K562 (cell line): ENCODE data around the gene LRRC61. TPM values are rescaled to one million over a fixed set of nuclear protein-coding genes. Genes with fewer than 3 reads are reported as not detected.
"Not testable (repeated sequence)": the region's sequence is repeated elsewhere in the genome, so short reads cannot be mapped to it uniquely, and the experiment has no call there.

Experiments used
- ATAC-seq: fragments of 200-7000 bp; cut with Tn5 transposase; 3 replicates; pipeline ENCODE4 v1.9.1; 2020; ENCODE audit warnings: moderate library complexity
- BruUV-seq: library from RNA; stranded (reverse); fragments of 400-500 nt; replicated peaks from 2 replicates; lab custom pipeline; 2021; lab: Mats Ljungman, UMichigan
- CTCF ChIA-PET: fragments of 300-600 bp; formaldehyde crosslinking; extraction: SDS; loops from one replicate; lab custom pipeline; 2021; ENCODE audit warnings: low intra/inter-chr PET ratio; lab: Yijun Ruan, JAX
- POLR2A ChIA-PET: fragments of 300-600, 350-650 bp; sonication (Branson Sonifier 250); formaldehyde crosslinking; extraction: SDS; loops from one replicate; lab custom pipeline; 2021; ENCODE audit warnings: antibody characterized with exemption, inconsistent platforms; lab: Yijun Ruan, JAX
- DNase-seq, 4 experiments: peaks; one replicate each; pipeline versions ENCODE4 v3.0.0 to v3.0.0-alpha.2; 2011 to 2018; ENCODE audit warnings: low spot score in 3 of 4, mixed read lengths in 3 of 4; ENCODE audit errors: extremely low read depth in 1 of 4
- FAIRE-seq: peaks from 2 replicates; lab custom pipeline; 2011; peaks lifted over from hg19 to GRCh38; lab: Jason Lieb, UNC
- H2AFZ ChIP-seq: 2 replicates; pipeline ENCODE4 v1.6.0; 2011; ENCODE audit warnings: low read depth, low read length, control low read depth, inconsistent platforms
- H3K27ac ChIP-seq: fragments of 200-600 bp; 3 replicates; pipeline ENCODE4 v1.8.0; 2011; ENCODE audit warnings: low read depth, mild to moderate bottlenecking, control low read depth, inconsistent platforms, low read length, moderate library complexity, mixed read lengths; ENCODE audit errors: extremely low read depth
- H3K27me3 ChIP-seq, 2 experiments: fragments of 300-600 bp in 1 of 2; 2 replicates in 1 of 2; 3 replicates in 1 of 2; pipeline versions ENCODE4 v1.6.0 to v1.8.0; 2011; ENCODE audit warnings: inconsistent platforms in 2 of 2, low read length in 2 of 2, mild to moderate bottlenecking in 1 of 2, mixed read lengths in 1 of 2, moderate library complexity in 1 of 2; ENCODE audit not compliant: control insufficient read depth in 2 of 2, insufficient read depth in 2 of 2
- H3K36me3 ChIP-seq: fragments of 300-600 bp; 3 replicates; pipeline ENCODE4 v1.8.0; 2011; ENCODE audit warnings: mild to moderate bottlenecking, low read length, inconsistent platforms; ENCODE audit not compliant: control insufficient read depth, insufficient read depth
- H3K4me1 ChIP-seq, 2 experiments: fragments of 200-600 bp in 1 of 2; replicated peaks in 1 of 2; 2 replicates in 1 of 2; 3 replicates in 1 of 2; pipeline versions ENCODE4 v1.5.1 to v1.8.0; 2011; ENCODE audit warnings: inconsistent platforms in 2 of 2, low read length in 2 of 2, mild to moderate bottlenecking in 1 of 2, mixed read lengths in 1 of 2, moderate library complexity in 1 of 2; ENCODE audit not compliant: control insufficient read depth in 2 of 2, insufficient read depth in 2 of 2
- H3K4me2 ChIP-seq: 2 replicates; pipeline ENCODE4 v1.6.1; 2011; ENCODE audit warnings: low read length, control low read depth, inconsistent platforms, mixed read lengths; ENCODE audit not compliant: insufficient read depth
- H3K4me3 ChIP-seq: fragments of 200-600 bp; sonication (generic), shearing (Covaris generic); 2 replicates; pipeline ENCODE4 v1.5.1; 2016; ENCODE audit warnings: control low read depth, inconsistent platforms
- H3K79me2 ChIP-seq: fragments of 200-600 bp; 3 replicates; pipeline ENCODE4 v1.8.0; 2011; ENCODE audit warnings: low read length, inconsistent platforms; ENCODE audit not compliant: control insufficient read depth, insufficient read depth
- H3K9ac ChIP-seq, 2 experiments: 2 replicates each; pipeline versions ENCODE4 v1.6.0 to v1.6.1; 2011; ENCODE audit warnings: low read depth in 2 of 2, low read length in 2 of 2, control low read depth in 1 of 2, inconsistent platforms in 1 of 2, mild to moderate bottlenecking in 1 of 2, mixed read lengths in 1 of 2; ENCODE audit not compliant: insufficient read depth in 1 of 2
- H3K9me1 ChIP-seq: one replicate; pipeline ENCODE4 v1.6.0; 2011; ENCODE audit warnings: inconsistent platforms, mild to moderate bottlenecking, low read length, moderate library complexity; ENCODE audit not compliant: control insufficient read depth, insufficient read depth
- H3K9me3 ChIP-seq: replicated peaks from 2 replicates; pipeline ENCODE4 v1.5.1; 2011; ENCODE audit warnings: low read depth, low read length, inconsistent platforms; ENCODE audit not compliant: control insufficient read depth, insufficient read depth
- H4K20me1 ChIP-seq: replicated peaks from 2 replicates; pipeline ENCODE4 v1.6.1; 2011; ENCODE audit warnings: low read length, inconsistent platforms, mixed read lengths; ENCODE audit not compliant: control insufficient read depth, insufficient read depth
- NR2C2 ChIP-seq, 2 experiments: fragments of 200-800 bp in 1 of 2; sonication (Bioruptor generic) in 1 of 2; sonication (generic) in 1 of 2; formaldehyde crosslinking in 1 of 2; IDR thresholded peaks; 2 replicates each; pipeline versions ENCODE4 v1.6.1 to v1.8.0; 2016 to 2022; ENCODE audit warnings: mild to moderate bottlenecking in 1 of 2, missing compliant biosample characterization in 1 of 2, missing genetic modification characterization in 1 of 2, missing genetic modification reagents in 1 of 2
- ZFX ChIP-seq: sonication (generic); formaldehyde crosslinking; IDR thresholded peaks from 2 replicates; pipeline ENCODE4 v1.8.0; 2022; ENCODE audit warnings: mild to moderate bottlenecking, missing genetic modification reagents, moderate library complexity
- WGBS: fragments of 100-300 bp; shearing (Covaris generic); methylation state at CpG from one replicate; pipeline ENCODE4 v1.1.6; 2016; ENCODE audit warnings: low coverage, mixed read lengths; ENCODE audit not compliant: insufficient coverage; ENCODE audit errors: missing lambda C conversion rate; 5-methylcytosine and 5-hydroxymethylcytosine counted together
- in situ Hi-C: fragments of 300-500 bp; cut with MboI; formaldehyde crosslinking; loops from 4 replicates; pipeline ENCODE4 v1.15.0; 2018; ENCODE audit warnings: inconsistent platforms, mixed read lengths
- intact Hi-C: fragments of 100-400 bp; cut with micrococcal nuclease; formaldehyde crosslinking; loops from 2 replicates; pipeline ENCODE4 v1.14.2; 2022
- polyA plus RNA-seq, 8 experiments: library from polyadenylated mRNA; depleted of rRNA in 4 of 8; stranded (reverse) in 5 of 8; unstranded in 3 of 8; fragments of >200 nt; fragmentation: Nextera tagmentation in 2 of 8; fragmentation: Illumina TruSeq in 1 of 8; extraction: Ambion mirVana in 2 of 8; extraction: Trizol in 1 of 8; gene quantifications; 2 replicates each; pipeline versions ENCODE4 v1.2.1 to v1.2.3, GENCODE V29; 2011 to 2014; ENCODE audit warnings: inconsistent platforms in 1 of 8, missing spikeins in 1 of 8
- total RNA-seq, 7 experiments: library from RNA; depleted of rRNA in 6 of 7; stranded (reverse); fragments of >200 nt in 6 of 7; fragmentation: Illumina TruSeq in 2 of 7; extraction: Trizol in 2 of 7; gene quantifications; 2 replicates each; pipeline versions ENCODE4 v1.2.1 to v1.2.3, GENCODE V29; 2011 to 2021; ENCODE audit warnings: low replicate concordance in 1 of 7
- TF ChIP-seq, protein P1 (sequence below): fragments of 450-650 bp; IDR thresholded peaks from 2 replicates; pipeline ENCODE4 v1.6.1; 2016

LRRC61 gene
- total and polyA plus RNA-seq, 9 of the 15 experiments (the other 6 are each of a cell fraction or from before 2014, with no cell fraction given) = 1.3 to 55.2 (median 35.2) TPM

- intact Hi-C loops, H3K9me1 ChIP-seq, H3K4me2 ChIP-seq, H2AFZ ChIP-seq, H3K9me3 ChIP-seq, CTCF ChIA-PET, H3K36me3 ChIP-seq, H3K27me3 ChIP-seq, H4K20me1 ChIP-seq, POLR2A ChIA-PET, BruUV-seq, H3K4me3 ChIP-seq, H3K9ac ChIP-seq, H3K4me1 ChIP-seq, H3K27ac ChIP-seq, H3K79me2 ChIP-seq, DNase-seq: not testable (repeated sequence)
- peak; percentile 85 for ATAC-seq
- 0 out of 2 replicates have a peak, but pooled peaks have one; percentile 20 for TF ChIP-seq ZFX (CRISPR knock-in tag)
- peak; percentile 56 for FAIRE-seq
- WGBS = 50% methylated on average over 1 of the region's 8 CpGs
- in situ Hi-C loops = loop anchor here (25.0 kb wide), 1 partner anchor 467 kb away; no protein-coding TSS in a partner anchor
These were observed 27.5 kb upstream of the LRRC61 start for GRCh38 chr7:150295614-150296013.

GRCh38 chr7:150296802-150297201, 26.4 kb upstream of the LRRC61 start:
- in situ Hi-C loops = loop anchor here (25.0 kb wide), 1 partner anchor 465 kb away; no protein-coding TSS in a partner anchor
- H3K4me1 ChIP-seq; FAIRE-seq; CTCF ChIA-PET; DNase-seq; POLR2A ChIA-PET; H3K4me3 ChIP-seq; H3K79me2 ChIP-seq; intact Hi-C loops; H3K9me3 ChIP-seq; H3K27me3 ChIP-seq; H3K36me3 ChIP-seq; H3K9ac ChIP-seq; H3K9me1 ChIP-seq; BruUV-seq; H4K20me1 ChIP-seq; TF ChIP-seq NR2C2 (CRISPR knock-in tag; IDR thresholded peaks at IDR 0.05): not testable (repeated sequence)
- H2AFZ ChIP-seq = peak overlapping the region; percentile 64; the same call in 1 of the 2 replicates
- TF ChIP-seq NR2C2 (tag; IDR thresholded peaks at IDR 0.05) = 0 out of 2 replicates have a peak, but pooled peaks have one; percentile 18
- TF ChIP-seq, protein P1, sequence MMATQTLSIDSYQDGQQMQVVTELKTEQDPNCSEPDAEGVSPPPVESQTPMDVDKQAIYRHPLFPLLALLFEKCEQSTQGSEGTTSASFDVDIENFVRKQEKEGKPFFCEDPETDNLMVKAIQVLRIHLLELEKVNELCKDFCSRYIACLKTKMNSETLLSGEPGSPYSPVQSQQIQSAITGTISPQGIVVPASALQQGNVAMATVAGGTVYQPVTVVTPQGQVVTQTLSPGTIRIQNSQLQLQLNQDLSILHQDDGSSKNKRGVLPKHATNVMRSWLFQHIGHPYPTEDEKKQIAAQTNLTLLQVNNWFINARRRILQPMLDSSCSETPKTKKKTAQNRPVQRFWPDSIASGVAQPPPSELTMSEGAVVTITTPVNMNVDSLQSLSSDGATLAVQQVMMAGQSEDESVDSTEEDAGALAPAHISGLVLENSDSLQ = peak; percentile 54
- peak overlapping the region; percentile 46; the same call in 1 of the 2 replicates for H3K4me2 ChIP-seq
- ATAC-seq = peak; percentile 54
- peak overlapping the region; percentile 46; the same call in 1 of the 3 replicates for H3K27ac ChIP-seq
- WGBS = 44% methylated on average over 8 of the region's 10 CpGs

- H3K27me3 ChIP-seq, H3K36me3 ChIP-seq, H3K4me1 ChIP-seq, intact Hi-C loops, CTCF ChIA-PET, POLR2A ChIA-PET, H3K9me3 ChIP-seq, H3K9me1 ChIP-seq, H3K9ac ChIP-seq, H3K4me2 ChIP-seq, DNase-seq, ATAC-seq, H3K79me2 ChIP-seq, H2AFZ ChIP-seq, H4K20me1 ChIP-seq, H3K4me3 ChIP-seq, BruUV-seq, H3K27ac ChIP-seq, FAIRE-seq: not testable (repeated sequence)
- in situ Hi-C loops = loop anchor here (25.0 kb wide), 1 partner anchor 464 kb away; no protein-coding TSS in a partner anchor
These were observed 25.2 kb upstream of the LRRC61 start for GRCh38 chr7:150297978-150298377.
